Measurements from ENCODE around the gene GGT6. TPM values are rescaled to one million over a fixed set of nuclear protein-coding genes. Genes with fewer than 3 reads are reported as not detected.

The GGT6 gene
- total and polyA plus RNA-seq, 2 experiments from 2014 or later: not detected

GRCh38 chr17:4537451-4538235, 22.7 kb downstream of the GGT6 start:
- Histone ChIP-seq H3K4me1 (ENCODE audit: low read depth) (peaks cover 13% of the 10 kb centered on the region), H3K27me3 (no peaks in the 10 kb centered on the region), H3K36me3 (peaks cover 11% of the 10 kb centered on the region), H3K27ac (no peak overlapping the region), H3K4me3 (no peak overlapping the region), H3K9me3 (ENCODE audit: low read depth) (no peaks in the 10 kb centered on the region)
- no peak for TF ChIP-seq CTCF (IDR thresholded peaks at IDR 0.05; ENCODE audit: low read depth, low read length)
- DNase-seq (ENCODE audit: low read depth in 1 of 2, low spot score in 1 of 2): no peak

GRCh38 chr17:4536742-4537411, 23.5 kb downstream of the GGT6 start:
- peak in 1 of 2 donors; percentile 71 for DNase-seq (ENCODE audit: low read depth in 1 of 2, low spot score in 1 of 2)
- no peaks in the 10 kb centered on the region for H3K27me3 ChIP-seq
- H3K27ac ChIP-seq: no peak overlapping the region
- peaks cover 11% of the 10 kb centered on the region for H3K36me3 ChIP-seq
- H3K4me1 ChIP-seq (ENCODE audit: low read depth): peaks cover 13% of the 10 kb centered on the region
- H3K4me3 ChIP-seq: no peak overlapping the region
- no peak for TF ChIP-seq CTCF (IDR thresholded peaks at IDR 0.05; ENCODE audit: low read depth, low read length)
- H3K9me3 ChIP-seq (ENCODE audit: low read depth): no peaks in the 10 kb centered on the region

GRCh38 chr17:4536259-4536741, 24.1 kb downstream of the GGT6 start:
- Histone ChIP-seq H3K4me3 (no peak overlapping the region), H3K4me1 (ENCODE audit: low read depth) (peaks cover 13% of the 10 kb centered on the region), H3K27ac (no peak overlapping the region), H3K27me3 (no peaks in the 10 kb centered on the region), H3K9me3 (ENCODE audit: low read depth) (no peaks in the 10 kb centered on the region), H3K36me3 (peaks cover 10% of the 10 kb centered on the region)
- no peak for TF ChIP-seq CTCF (IDR thresholded peaks at IDR 0.05; ENCODE audit: low read depth, low read length)
- peak; percentile 40 to 49 for DNase-seq (ENCODE audit: low read depth in 1 of 2, low spot score in 1 of 2)

GRCh38 chr17:4535667-4536258, 24.6 kb downstream of the GGT6 start:
- Histone ChIP-seq H3K27me3 (no peaks in the 10 kb centered on the region), H3K9me3 (ENCODE audit: low read depth) (no peaks in the 10 kb centered on the region), H3K4me1 (ENCODE audit: low read depth) (peaks cover 13% of the 10 kb centered on the region), H3K36me3 (peaks cover 9% of the 10 kb centered on the region), H3K4me3 (no peak overlapping the region), H3K27ac (no peak overlapping the region)
- TF ChIP-seq CTCF (IDR thresholded peaks at IDR 0.05; ENCODE audit: low read depth, low read length): no peak
- no peak for DNase-seq (ENCODE audit: low read depth in 1 of 2, low spot score in 1 of 2)

GRCh38 chr17:4534928-4535666, 25.3 kb downstream of the GGT6 start:
- peaks cover 9% of the 10 kb centered on the region for H3K36me3 ChIP-seq
- H3K27ac ChIP-seq: no peak overlapping the region
- no peak for DNase-seq (ENCODE audit: low read depth in 1 of 2, low spot score in 1 of 2)
- H3K4me1 ChIP-seq (ENCODE audit: low read depth): peaks cover 13% of the 10 kb centered on the region
- H3K27me3 ChIP-seq: no peaks in the 10 kb centered on the region
- TF ChIP-seq CTCF (IDR thresholded peaks at IDR 0.05; ENCODE audit: low read depth, low read length): no peak
- no peak overlapping the region for H3K4me3 ChIP-seq
- no peaks in the 10 kb centered on the region for H3K9me3 ChIP-seq (ENCODE audit: low read depth)

Data from cardiac muscle cell (in vitro differentiated cells and primary cell).